ENCODE data around the gene ZNF487.

- no peak for TF ChIP-seq CTCF (IDR thresholded peaks at IDR 0.05; ENCODE audit: borderline replicate concordance, extremely low read depth, low read length, poor library complexity, severe bottlenecking)
- no peak for TF ChIP-seq EZH2 (IDR thresholded peaks at IDR 0.05; ENCODE audit: borderline replicate concordance, low read depth, low read length, severe bottlenecking)
Measured at GRCh38 chr10:43401627-43402026, 35.3 kb upstream of the ZNF487 start.
